ENCODE results near the gene MEA1.

Gene MEA1

DNA sequence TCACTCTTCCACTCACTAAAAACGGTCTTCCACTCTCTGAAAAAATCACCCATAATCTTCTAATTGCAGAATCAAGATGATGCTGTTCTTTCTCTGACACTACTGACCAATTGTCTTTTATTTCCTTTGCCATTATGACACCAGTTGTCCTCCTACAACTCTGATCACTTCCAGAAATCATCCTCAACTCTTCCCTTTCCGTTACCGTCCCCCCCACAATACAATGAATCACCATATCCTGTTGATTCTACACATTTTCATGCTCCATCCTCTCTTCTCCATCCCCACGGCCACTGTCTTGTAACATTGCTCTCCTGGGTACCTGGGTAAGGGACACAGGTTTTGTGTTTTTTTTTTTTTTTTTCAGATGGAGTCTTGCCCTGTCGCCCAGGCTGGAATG is 31.9 kb downstream of the MEA1 start:
- Histone ChIP-seq H3K4me3 (replicated peaks; ENCODE audit: low read depth, low read length) (no peak overlapping the region), H3K27me3 (replicated peaks; ENCODE audit: control insufficient read depth, insufficient read depth, low read length) (no peaks in the 10 kb centered on the region), H3K36me3 (ENCODE audit: control insufficient read depth, insufficient read depth, low read length) (no peaks in the 10 kb centered on the region)
- TF ChIP-seq, protein P1, sequence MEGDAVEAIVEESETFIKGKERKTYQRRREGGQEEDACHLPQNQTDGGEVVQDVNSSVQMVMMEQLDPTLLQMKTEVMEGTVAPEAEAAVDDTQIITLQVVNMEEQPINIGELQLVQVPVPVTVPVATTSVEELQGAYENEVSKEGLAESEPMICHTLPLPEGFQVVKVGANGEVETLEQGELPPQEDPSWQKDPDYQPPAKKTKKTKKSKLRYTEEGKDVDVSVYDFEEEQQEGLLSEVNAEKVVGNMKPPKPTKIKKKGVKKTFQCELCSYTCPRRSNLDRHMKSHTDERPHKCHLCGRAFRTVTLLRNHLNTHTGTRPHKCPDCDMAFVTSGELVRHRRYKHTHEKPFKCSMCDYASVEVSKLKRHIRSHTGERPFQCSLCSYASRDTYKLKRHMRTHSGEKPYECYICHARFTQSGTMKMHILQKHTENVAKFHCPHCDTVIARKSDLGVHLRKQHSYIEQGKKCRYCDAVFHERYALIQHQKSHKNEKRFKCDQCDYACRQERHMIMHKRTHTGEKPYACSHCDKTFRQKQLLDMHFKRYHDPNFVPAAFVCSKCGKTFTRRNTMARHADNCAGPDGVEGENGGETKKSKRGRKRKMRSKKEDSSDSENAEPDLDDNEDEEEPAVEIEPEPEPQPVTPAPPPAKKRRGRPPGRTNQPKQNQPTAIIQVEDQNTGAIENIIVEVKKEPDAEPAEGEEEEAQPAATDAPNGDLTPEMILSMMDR (IDR thresholded peaks at IDR 0.05; ENCODE audit: insufficient read depth, low read length, poor library complexity, severe bottlenecking): no peak
- no peak for DNase-seq (ENCODE audit: extremely low read depth, insufficient read length)

DNA sequence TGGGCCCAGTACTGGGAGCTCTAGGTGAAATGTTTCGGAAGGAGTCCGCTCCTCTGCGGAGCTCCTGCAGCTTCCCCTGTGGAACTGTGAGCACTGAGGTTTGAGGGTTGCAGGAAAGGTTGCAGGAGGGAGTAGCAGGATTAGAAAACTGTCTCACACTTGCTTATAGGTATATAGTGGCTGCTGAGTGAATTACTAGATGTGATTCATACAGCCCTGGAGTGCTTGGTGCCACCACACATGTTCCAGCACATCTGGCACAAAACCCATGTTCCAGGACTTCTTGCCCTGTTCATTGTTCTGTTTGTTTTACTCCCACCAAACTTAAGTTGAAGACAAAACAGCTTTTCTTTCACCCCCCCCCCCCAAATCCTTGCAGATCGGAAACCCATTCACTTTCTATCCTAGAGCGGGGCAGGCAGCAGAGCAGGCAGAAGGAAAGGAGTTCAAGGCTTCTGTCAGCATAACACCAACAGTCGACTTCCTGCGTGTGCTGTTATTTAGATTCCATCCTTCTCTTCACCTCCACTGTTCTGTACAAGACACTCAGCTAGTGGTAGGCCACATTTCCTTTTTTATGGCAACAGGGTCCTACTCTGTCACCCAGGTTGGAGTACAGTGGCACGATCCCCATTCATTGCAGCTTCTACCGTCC is 34.1 kb downstream of the MEA1 start:
- TF ChIP-seq, protein P1 (IDR thresholded peaks at IDR 0.05; ENCODE audit: insufficient read depth, low read length, poor library complexity, severe bottlenecking): no peak
- no peak for DNase-seq (ENCODE audit: extremely low read depth, insufficient read length)

DNA sequence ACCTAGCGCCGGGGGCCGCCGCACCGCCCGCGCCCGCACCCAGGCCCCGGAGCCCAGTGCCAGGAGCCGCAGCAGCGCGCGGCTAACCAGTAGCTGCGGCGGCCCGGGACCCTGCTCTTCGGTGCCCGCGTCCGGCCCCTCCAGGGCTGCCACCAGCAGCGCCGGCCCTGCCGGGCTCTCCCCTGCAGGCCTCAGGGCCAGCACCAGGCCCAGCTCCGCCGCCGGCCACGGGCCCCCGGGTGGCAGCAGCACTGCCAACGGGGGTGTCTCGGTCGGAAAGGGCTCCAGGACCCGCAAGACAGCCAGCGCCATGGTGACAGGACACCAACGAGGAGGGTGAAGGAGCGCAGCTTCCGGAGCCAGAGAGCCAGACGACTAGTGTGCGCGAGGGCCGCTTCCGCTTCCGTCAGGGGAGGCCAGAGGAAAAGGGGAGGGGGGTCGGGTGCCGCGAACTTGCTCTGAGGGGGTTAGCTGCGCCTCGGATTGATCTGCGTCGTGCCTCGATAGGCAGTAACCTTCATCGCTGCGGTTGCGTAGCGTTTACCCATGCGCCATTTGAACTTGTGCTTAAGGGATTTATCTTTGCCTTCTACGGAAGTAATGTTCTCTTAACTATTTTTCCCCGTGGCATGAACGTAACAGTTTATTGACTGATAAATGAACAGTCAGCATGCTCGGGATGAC is 34.8 kb downstream of the MEA1 start, which contains the start of gene PEX6:
Gene PEX6, minus strand, starts transcription at position 343 of the 684 bp plus-strand sequence. Its CDS starts 31 bp downstream, at position 312.
- Histone ChIP-seq H3K4me3 (replicated peaks; ENCODE audit: low read depth, low read length) (peak within 1 kb of the TSS; percentile 73), H3K27me3 (replicated peaks; ENCODE audit: control insufficient read depth, insufficient read depth, low read length) (no peaks in the 10 kb centered on the region), H3K36me3 (ENCODE audit: control insufficient read depth, insufficient read depth, low read length) (no peaks in the 10 kb centered on the region; the same call in none of the 2 replicates)
- DNase-seq (ENCODE audit: extremely low read depth, insufficient read length): peak; percentile 90
- TF ChIP-seq, protein P1 (IDR thresholded peaks at IDR 0.05; ENCODE audit: insufficient read depth, low read length, poor library complexity, severe bottlenecking): no peak

More for the DNA sequence above, 34.1 kb downstream of the MEA1 start:
- Histone ChIP-seq H3K27me3 (replicated peaks; ENCODE audit: control insufficient read depth, insufficient read depth, low read length) (no peaks in the 10 kb centered on the region), H3K36me3 (ENCODE audit: control insufficient read depth, insufficient read depth, low read length) (no peaks in the 10 kb centered on the region; the same call in 1 of the 2 replicates), H3K4me3 (replicated peaks; ENCODE audit: low read depth, low read length) (peak overlapping the region; percentile 73)

DNA sequence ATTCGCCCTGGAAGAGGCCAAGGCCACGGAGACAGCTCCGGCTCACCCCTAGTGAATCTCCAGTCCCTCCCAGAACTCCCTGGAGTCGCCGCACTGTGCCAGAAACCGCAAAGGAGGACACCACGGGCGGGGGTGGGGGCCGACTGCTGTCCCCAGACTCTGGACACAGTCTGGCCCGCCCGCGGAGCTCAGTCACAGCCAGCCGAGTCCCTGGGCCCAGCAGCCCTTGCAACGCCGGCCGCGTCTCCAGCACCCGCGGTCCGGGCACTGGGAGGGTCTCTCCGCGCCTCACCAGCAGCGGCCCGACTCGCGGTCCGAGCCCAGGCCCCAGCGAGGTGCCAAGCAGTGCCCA is 35.3 kb downstream of the MEA1 start:
- Histone ChIP-seq H3K4me3 (replicated peaks; ENCODE audit: low read depth, low read length) (peak overlapping the region; percentile 73), H3K27me3 (replicated peaks; ENCODE audit: control insufficient read depth, insufficient read depth, low read length) (no peaks in the 10 kb centered on the region), H3K36me3 (ENCODE audit: control insufficient read depth, insufficient read depth, low read length) (peaks cover 1% of the 10 kb centered on the region)
- TF ChIP-seq, protein P1 (IDR thresholded peaks at IDR 0.05; ENCODE audit: insufficient read depth, low read length, poor library complexity, severe bottlenecking): no peak
- peak; percentile 33 for DNase-seq (ENCODE audit: extremely low read depth, insufficient read length)

DNA sequence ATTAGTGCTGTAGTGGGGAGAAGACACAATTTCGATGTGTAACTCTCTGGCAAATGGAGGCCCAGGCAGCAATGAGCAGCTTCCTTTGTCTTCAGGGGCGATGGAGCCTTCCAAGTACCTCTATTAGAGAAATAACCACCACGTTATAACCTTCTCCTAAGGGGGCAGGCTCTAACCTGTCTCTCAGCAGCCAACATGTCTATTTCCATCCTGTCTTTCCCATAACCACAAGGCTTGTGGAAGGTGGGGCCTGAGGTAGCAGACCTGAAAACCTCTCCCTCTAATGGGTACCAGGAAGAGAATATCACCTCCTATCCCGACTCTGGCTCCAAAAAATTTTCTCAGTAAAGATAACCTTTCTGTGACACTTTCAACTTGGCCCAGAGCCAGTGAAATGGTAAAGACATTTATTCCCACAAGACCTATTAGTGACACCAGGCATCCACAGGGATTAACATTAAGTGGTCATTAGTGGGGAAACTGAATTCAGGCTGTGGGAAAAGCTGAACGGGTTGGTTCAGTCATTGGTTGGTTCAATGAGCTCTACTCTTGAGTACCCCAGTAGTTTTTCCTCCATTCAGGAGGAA is 38.7 kb downstream of the MEA1 start:
- DNase-seq (ENCODE audit: extremely low read depth, insufficient read length): no peak

More for the DNA sequence above, 38.7 kb downstream of the MEA1 start:
- Histone ChIP-seq H3K27me3 (replicated peaks; ENCODE audit: control insufficient read depth, insufficient read depth, low read length) (no peaks in the 10 kb centered on the region), H3K4me3 (replicated peaks; ENCODE audit: low read depth, low read length) (no peak overlapping the region), H3K36me3 (ENCODE audit: control insufficient read depth, insufficient read depth, low read length) (peaks cover 3% of the 10 kb centered on the region)
- TF ChIP-seq, protein P1 (IDR thresholded peaks at IDR 0.05; ENCODE audit: insufficient read depth, low read length, poor library complexity, severe bottlenecking): no peak

All from GM06990 (cell line).